K562 (cell line): ENCODE data around the gene GBF1. TPM values are rescaled to one million over a fixed set of nuclear protein-coding genes. Genes with fewer than 3 reads are reported as not detected.

Experiments
- CCNT2 ChIP-seq: IDR thresholded peaks from 2 replicates; pipeline ENCODE4 v1.6.1; 2011; ENCODE audit warnings: borderline replicate concordance, low read depth, mild to moderate bottlenecking, moderate library complexity, mixed read lengths, low read length; ENCODE audit not compliant: insufficient read length; ENCODE audit errors: extremely low read depth
- CREB1 ChIP-seq, 2 experiments: sonication (generic) in 1 of 2; formaldehyde crosslinking in 1 of 2; IDR thresholded peaks; 2 replicates each; pipeline versions ENCODE4 v1.6.1 to v1.8.0; 2012 to 2022; ENCODE audit warnings: inconsistent platforms in 1 of 2, mild to moderate bottlenecking in 1 of 2, missing genetic modification reagents in 1 of 2, moderate library complexity in 1 of 2
- EHMT2 ChIP-seq: fragments of 450-650 bp; IDR thresholded peaks from 2 replicates; pipeline ENCODE4 v1.6.1; 2018; ENCODE audit warnings: antibody characterized with exemption
- ELK3 ChIP-seq: fragments of 450-650 bp; formaldehyde crosslinking; IDR thresholded peaks from 2 replicates; pipeline ENCODE4 v1.4.0; 2020; ENCODE audit warnings: mild to moderate bottlenecking
- KDM1A ChIP-seq, 2 experiments: fragments of 450-650 bp; IDR thresholded peaks; 2 replicates each; pipeline ENCODE4 v1.6.1; 2016; ENCODE audit warnings: mild to moderate bottlenecking in 2 of 2
- MAZ ChIP-seq, 2 experiments: fragments of 450-650 bp in 1 of 2; sonication (generic) in 1 of 2; formaldehyde crosslinking; IDR thresholded peaks in 1 of 2; conservative IDR thresholded peaks in 1 of 2; 2 replicates each; pipeline versions ENCODE4 v1.4.0 to v1.5.0; 2020; ENCODE audit warnings: mild to moderate bottlenecking in 1 of 2, missing genetic modification reagents in 1 of 2
- REST ChIP-seq, 2 experiments: fragments of 450-650 bp; formaldehyde crosslinking in 1 of 2; IDR thresholded peaks; 2 replicates each; pipeline versions ENCODE4 v1.4.0 to v1.6.1; 2014 to 2020; ENCODE audit warnings: mild to moderate bottlenecking in 2 of 2, borderline replicate concordance in 1 of 2, low read depth in 1 of 2
- YY1 ChIP-seq, 3 experiments: IDR thresholded peaks; 2 replicates each; pipeline ENCODE4 v1.6.1; 2011; ENCODE audit warnings: low read length in 2 of 3, mild to moderate bottlenecking in 2 of 3, moderate library complexity in 2 of 3, borderline replicate concordance in 1 of 3, control low read depth in 1 of 3, low read depth in 1 of 3; ENCODE audit not compliant: insufficient read depth in 3 of 3, insufficient replicate concordance in 2 of 3, control insufficient read depth in 1 of 3, insufficient read length in 1 of 3; ENCODE audit errors: extremely low read depth in 1 of 3
- ZNF384 ChIP-seq: IDR thresholded peaks from 2 replicates; pipeline ENCODE4 v1.6.1; 2012; ENCODE audit warnings: low read depth, low read length, improper control_type of control experiment
- polyA plus RNA-seq, 8 experiments: library from polyadenylated mRNA; depleted of rRNA in 4 of 8; stranded (reverse) in 5 of 8; unstranded in 3 of 8; fragments of >200 nt; fragmentation: Nextera tagmentation in 2 of 8; fragmentation: Illumina TruSeq in 1 of 8; extraction: Ambion mirVana in 2 of 8; extraction: Trizol in 1 of 8; gene quantifications; 2 replicates each; pipeline versions ENCODE4 v1.2.1 to v1.2.3, GENCODE V29; 2011 to 2014; ENCODE audit warnings: inconsistent platforms in 1 of 8, missing spikeins in 1 of 8
- total RNA-seq, 7 experiments: library from RNA; depleted of rRNA in 6 of 7; stranded (reverse); fragments of >200 nt in 6 of 7; fragmentation: Illumina TruSeq in 2 of 7; extraction: Trizol in 2 of 7; gene quantifications; 2 replicates each; pipeline versions ENCODE4 v1.2.1 to v1.2.3, GENCODE V29; 2011 to 2021; ENCODE audit warnings: low replicate concordance in 1 of 7
- TF ChIP-seq, protein P1 (sequence below): fragments of 450-650 bp; formaldehyde crosslinking; IDR thresholded peaks from 2 replicates; pipeline ENCODE4 v1.4.0; 2020; ENCODE audit warnings: mild to moderate bottlenecking, moderate library complexity

The GBF1 gene
- total and polyA plus RNA-seq, 9 of the 15 experiments (the other 6 are each of a cell fraction or from before 2014, with no cell fraction given), result 0.69 to 28.0 (median 10.3) TPM

DNA sequence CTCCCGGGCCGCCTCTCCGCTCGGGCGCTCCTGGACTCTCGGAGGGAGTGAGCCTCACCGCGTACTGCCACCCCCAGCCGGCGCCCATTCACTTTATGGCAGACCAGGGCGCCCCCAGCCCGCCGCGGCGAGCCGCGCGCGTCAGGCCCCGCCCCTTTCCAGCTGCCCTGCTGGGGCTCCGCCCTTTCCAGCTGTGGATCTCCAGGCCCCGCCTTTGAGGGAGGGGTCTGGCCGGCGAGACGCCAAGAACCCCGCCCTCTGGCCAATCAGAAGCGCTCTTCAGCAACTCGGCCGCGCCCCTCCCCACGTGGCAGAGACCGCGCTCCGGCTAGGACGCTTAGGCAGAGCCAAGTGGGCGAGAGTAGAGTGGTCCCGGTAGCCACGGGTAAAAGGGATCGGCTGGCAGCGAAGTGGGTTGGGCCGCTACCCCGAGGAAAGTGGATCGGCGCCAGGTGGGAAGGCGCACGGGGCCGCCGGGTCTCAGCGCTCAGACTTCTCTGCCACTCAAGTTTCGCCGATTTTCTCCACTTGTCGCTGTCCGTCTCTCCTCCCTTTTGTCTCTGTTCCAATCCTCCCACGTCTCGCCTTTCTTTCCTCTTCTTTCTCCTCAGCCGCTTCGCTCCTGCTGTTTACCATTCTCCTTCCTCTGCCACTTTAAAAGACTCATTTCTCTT is 3.8 kb upstream of the GBF1 start, which contains the start of gene PITX3 (continued):
- peak; percentile 22; the same call in 1 of the 2 replicates for TF ChIP-seq REST (IDR thresholded peaks at IDR 0.05; ENCODE audit: borderline replicate concordance)
- TF ChIP-seq REST (CRISPR knock-in tag; IDR thresholded peaks at IDR 0.05; ENCODE audit: low read depth), result no peak
- TF ChIP-seq EHMT2, result peak; percentile 57; the same call in 1 of the 2 replicates
- TF ChIP-seq ZNF384, result no peak
- TF ChIP-seq CCNT2, result peak; percentile 38
- TF ChIP-seq YY1 (IDR thresholded peaks at IDR 0.05; ENCODE audit: borderline replicate concordance in 1 of 3, control insufficient read depth in 1 of 3, extremely low read depth in 1 of 3, insufficient read depth in 3 of 3, insufficient read length in 1 of 3, insufficient replicate concordance in 2 of 3, low read depth in 1 of 3, low read length in 2 of 3), result no peak
- peak in 1 of 2 experiments; percentile 37; a peak in 2 of 4 replicates for TF ChIP-seq MAZ (CRISPR knock-in tag; conservative IDR thresholded peaks at IDR 0.05 in 1 of 2, IDR thresholded peaks at IDR 0.05 in 1 of 2)
- peak; percentile 35; the same call in 1 of the 2 replicates for TF ChIP-seq CREB1 (IDR thresholded peaks at IDR 0.05)
- no peak for TF ChIP-seq CREB1 (CRISPR knock-in tag; IDR thresholded peaks at IDR 0.05)
- TF ChIP-seq, protein P1, sequence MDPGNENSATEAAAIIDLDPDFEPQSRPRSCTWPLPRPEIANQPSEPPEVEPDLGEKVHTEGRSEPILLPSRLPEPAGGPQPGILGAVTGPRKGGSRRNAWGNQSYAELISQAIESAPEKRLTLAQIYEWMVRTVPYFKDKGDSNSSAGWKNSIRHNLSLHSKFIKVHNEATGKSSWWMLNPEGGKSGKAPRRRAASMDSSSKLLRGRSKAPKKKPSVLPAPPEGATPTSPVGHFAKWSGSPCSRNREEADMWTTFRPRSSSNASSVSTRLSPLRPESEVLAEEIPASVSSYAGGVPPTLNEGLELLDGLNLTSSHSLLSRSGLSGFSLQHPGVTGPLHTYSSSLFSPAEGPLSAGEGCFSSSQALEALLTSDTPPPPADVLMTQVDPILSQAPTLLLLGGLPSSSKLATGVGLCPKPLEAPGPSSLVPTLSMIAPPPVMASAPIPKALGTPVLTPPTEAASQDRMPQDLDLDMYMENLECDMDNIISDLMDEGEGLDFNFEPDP (CRISPR knock-in tag), result no peak
- no peak for TF ChIP-seq KDM1A (IDR thresholded peaks at IDR 0.05)
- TF ChIP-seq ELK3, result no peak
